Measurements from ENCODE around the gene HCFC1.

GRCh38 chrX:153974726-153975286 is 3.2 kb upstream of the HCFC1 start:
- no peak for TF ChIP-seq CTCF (IDR thresholded peaks at IDR 0.05)
- no peak for TF ChIP-seq POLR2A (IDR thresholded peaks at IDR 0.05)

Measured in ovary (tissue), 3 donors.